ENCODE results near the gene EPHA4. TPM values are rescaled to one million over a fixed set of nuclear protein-coding genes. Genes with fewer than 3 reads are reported as not detected.

EPHA4 gene
- total RNA-seq, 2 experiments from 2014 or later = 0.23 TPM; not detected in 1

GRCh38 chr2:221567231-221567760 is 4.8 kb downstream of the EPHA4 start:
- Histone ChIP-seq H4K20me1 (ENCODE audit: insufficient read depth, low read length) (no peaks in the 10 kb centered on the region), H3K79me2 (ENCODE audit: insufficient read depth, low read depth, low read length) (no peaks in the 10 kb centered on the region), H3K4me3 (ENCODE audit: low read depth, low read length, poor library complexity, severe bottlenecking) (no peak overlapping the region), H3K36me3 (ENCODE audit: insufficient read depth, low read length) (no peaks in the 10 kb centered on the region), H3K9me2 (ENCODE audit: insufficient read depth, low read length) (no peaks in the 10 kb centered on the region), H3K4me1 (ENCODE audit: insufficient read depth, low read length, poor library complexity, severe bottlenecking) (no peaks in the 10 kb centered on the region), H3K4me2 (ENCODE audit: low read length) (no peak overlapping the region), H3K9me3 (ENCODE audit: low read length) (no peaks in the 10 kb centered on the region), H2AFZ (ENCODE audit: low read length) (no peak overlapping the region), H3K27ac (ENCODE audit: low read depth, low read length, poor library complexity, severe bottlenecking) (no peak overlapping the region)
- CTCF ChIA-PET (ENCODE audit: unreplicated experiment) = no interaction called here
- intact Hi-C loops (cut with micrococcal nuclease; ENCODE audit: unreplicated experiment) = no loop called here
- no peak for DNase-seq (ENCODE audit: low spot score)
- no TSS peak for BruUV-seq (replicated peaks)
- POLR2A ChIA-PET = no interaction called here
- TF ChIP-seq, protein P1, sequence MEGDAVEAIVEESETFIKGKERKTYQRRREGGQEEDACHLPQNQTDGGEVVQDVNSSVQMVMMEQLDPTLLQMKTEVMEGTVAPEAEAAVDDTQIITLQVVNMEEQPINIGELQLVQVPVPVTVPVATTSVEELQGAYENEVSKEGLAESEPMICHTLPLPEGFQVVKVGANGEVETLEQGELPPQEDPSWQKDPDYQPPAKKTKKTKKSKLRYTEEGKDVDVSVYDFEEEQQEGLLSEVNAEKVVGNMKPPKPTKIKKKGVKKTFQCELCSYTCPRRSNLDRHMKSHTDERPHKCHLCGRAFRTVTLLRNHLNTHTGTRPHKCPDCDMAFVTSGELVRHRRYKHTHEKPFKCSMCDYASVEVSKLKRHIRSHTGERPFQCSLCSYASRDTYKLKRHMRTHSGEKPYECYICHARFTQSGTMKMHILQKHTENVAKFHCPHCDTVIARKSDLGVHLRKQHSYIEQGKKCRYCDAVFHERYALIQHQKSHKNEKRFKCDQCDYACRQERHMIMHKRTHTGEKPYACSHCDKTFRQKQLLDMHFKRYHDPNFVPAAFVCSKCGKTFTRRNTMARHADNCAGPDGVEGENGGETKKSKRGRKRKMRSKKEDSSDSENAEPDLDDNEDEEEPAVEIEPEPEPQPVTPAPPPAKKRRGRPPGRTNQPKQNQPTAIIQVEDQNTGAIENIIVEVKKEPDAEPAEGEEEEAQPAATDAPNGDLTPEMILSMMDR (conservative IDR thresholded peaks at IDR 0.05; ENCODE audit: low read length) = no peak

DNA sequence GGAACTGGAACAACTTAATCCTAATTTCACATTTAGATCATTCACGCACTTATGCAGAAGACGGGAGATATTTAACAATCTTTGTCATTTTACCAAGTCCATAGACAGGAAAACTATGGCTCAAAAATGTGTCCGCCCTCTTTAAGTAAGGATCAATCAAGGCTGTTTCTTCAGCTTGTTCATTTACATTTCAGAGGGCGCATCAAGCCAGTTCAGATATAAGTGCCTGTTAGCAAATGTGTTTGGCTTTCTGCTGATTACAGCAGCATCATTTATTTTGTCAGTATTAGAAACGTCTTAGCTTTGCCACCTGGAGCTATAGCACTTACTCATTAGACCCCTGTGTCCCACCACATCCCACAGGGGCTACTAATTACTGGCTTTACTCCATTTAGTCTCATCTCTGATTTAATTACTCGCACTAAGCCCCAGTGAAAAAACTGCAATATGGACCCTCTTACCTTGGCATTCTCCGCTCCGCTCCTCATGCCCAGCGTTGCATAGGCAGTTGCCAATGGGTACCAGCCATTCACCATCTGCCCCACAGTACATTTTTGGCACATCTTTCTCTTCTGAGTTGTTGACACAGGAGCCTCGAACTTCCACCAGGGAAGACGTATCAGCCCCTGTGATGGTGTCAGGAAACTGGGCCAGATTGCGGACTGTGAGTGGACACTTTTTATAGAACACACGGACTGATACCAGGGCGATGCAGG is 8.7 kb downstream of the EPHA4 start:
- POLR2A ChIA-PET = interaction anchor here (0.6 kb wide), 1 partner anchor 502 kb away, joined by 6 read pairs; no protein-coding TSS in a partner anchor
- no peaks in the 10 kb centered on the region for H3K9me2 ChIP-seq (ENCODE audit: insufficient read depth, low read length)
- no peaks in the 10 kb centered on the region for H4K20me1 ChIP-seq (ENCODE audit: insufficient read depth, low read length)
- H3K9me3 ChIP-seq (ENCODE audit: low read length) = no peaks in the 10 kb centered on the region
- no peak overlapping the region for H3K4me3 ChIP-seq (ENCODE audit: low read depth, low read length, poor library complexity, severe bottlenecking)
- H3K27ac ChIP-seq (ENCODE audit: low read depth, low read length, poor library complexity, severe bottlenecking) = no peak overlapping the region
- H3K36me3 ChIP-seq (ENCODE audit: insufficient read depth, low read length) = no peaks in the 10 kb centered on the region
- no peaks in the 10 kb centered on the region for H3K4me1 ChIP-seq (ENCODE audit: insufficient read depth, low read length, poor library complexity, severe bottlenecking)
- H2AFZ ChIP-seq (ENCODE audit: low read length) = no peak overlapping the region
- BruUV-seq (replicated peaks) = no TSS peak
- TF ChIP-seq EZH2phosphoT487 (IDR thresholded peaks at IDR 0.05; ENCODE audit: borderline replicate concordance, low read depth, low read length) = no peak
- TF ChIP-seq, protein P1 (conservative IDR thresholded peaks at IDR 0.05; ENCODE audit: low read length) = no peak
- no peak for DNase-seq (ENCODE audit: low spot score)
- intact Hi-C loops (cut with micrococcal nuclease; ENCODE audit: unreplicated experiment) = no loop called here
- no peaks in the 10 kb centered on the region for H3K79me2 ChIP-seq (ENCODE audit: insufficient read depth, low read depth, low read length)
- CTCF ChIA-PET (ENCODE audit: unreplicated experiment) = no interaction called here
- H3K4me2 ChIP-seq (ENCODE audit: low read length) = no peak overlapping the region

- H3K4me2 ChIP-seq (ENCODE audit: low read length) = no peak overlapping the region
- H4K20me1 ChIP-seq (ENCODE audit: insufficient read depth, low read length) = no peaks in the 10 kb centered on the region
- POLR2A ChIA-PET = interaction anchor here (0.7 kb wide), 2 partner anchors 41 to 92 kb away, joined by 3 read pairs; no protein-coding TSS in a partner anchor
These were observed 9.9 kb downstream of the EPHA4 start for GRCh38 chr2:221562226-221562625.

More at GRCh38 chr2:221562226-221562625, 9.9 kb downstream of the EPHA4 start:
- Histone ChIP-seq H3K79me2 (ENCODE audit: insufficient read depth, low read depth, low read length) (no peaks in the 10 kb centered on the region), H3K9me3 (ENCODE audit: low read length) (no peaks in the 10 kb centered on the region), H3K9me2 (ENCODE audit: insufficient read depth, low read length) (no peaks in the 10 kb centered on the region), H3K4me1 (ENCODE audit: insufficient read depth, low read length, poor library complexity, severe bottlenecking) (no peaks in the 10 kb centered on the region), H3K27ac (ENCODE audit: low read depth, low read length, poor library complexity, severe bottlenecking) (no peak overlapping the region), H2AFZ (ENCODE audit: low read length) (no peak overlapping the region), H3K4me3 (ENCODE audit: low read depth, low read length, poor library complexity, severe bottlenecking) (no peak overlapping the region), H3K36me3 (ENCODE audit: insufficient read depth, low read length) (no peaks in the 10 kb centered on the region)
- no TSS peak for BruUV-seq (replicated peaks)
- CTCF ChIA-PET (ENCODE audit: unreplicated experiment) = no interaction called here
- intact Hi-C loops (cut with micrococcal nuclease; ENCODE audit: unreplicated experiment) = no loop called here
- TF ChIP-seq EZH2phosphoT487 (IDR thresholded peaks at IDR 0.05; ENCODE audit: borderline replicate concordance, low read depth, low read length) = no peak
- TF ChIP-seq, protein P1 (conservative IDR thresholded peaks at IDR 0.05; ENCODE audit: low read length) = no peak
- no peak for DNase-seq (ENCODE audit: low spot score)
